Measurements from ENCODE around the gene MTG2. TPM values are rescaled to one million over a fixed set of nuclear protein-coding genes. Genes with fewer than 3 reads are reported as not detected.

The MTG2 gene
- total RNA-seq, 1 donor from 2014 or later, result 31.5 TPM

DNA sequence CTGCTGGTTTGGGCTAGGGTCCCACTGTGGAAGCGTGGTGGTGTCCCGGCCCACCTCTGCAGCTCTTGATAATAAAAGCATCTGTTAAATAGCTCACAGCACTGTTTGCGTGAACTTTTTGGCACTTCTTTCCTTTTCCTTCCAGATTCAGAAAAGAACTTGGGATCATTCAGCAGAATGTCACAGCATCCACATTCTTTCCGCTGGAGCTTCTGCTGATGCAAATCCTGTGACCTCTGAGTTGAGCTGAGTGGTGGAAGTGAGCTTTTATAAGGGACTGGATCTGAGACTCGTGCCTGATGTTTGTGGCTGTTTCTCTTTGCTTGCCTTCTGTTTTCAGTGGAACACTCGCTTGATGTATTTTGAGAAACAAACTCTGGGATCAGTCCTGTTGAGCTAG is 59.3 kb downstream of the MTG2 start:
- no peaks in the 10 kb centered on the region for H3K9me3 Mint-ChIP-seq (ENCODE audit: unreplicated experiment)
- FAIRE-seq, result no peak
- Histone ChIP-seq H2AFZ (ENCODE audit: low read depth, low read length) (no peak overlapping the region), H3K4me1 (ENCODE audit: insufficient read depth, low read length) (peaks cover 9% of the 10 kb centered on the region), H4K20me1 (ENCODE audit: insufficient read depth, low read length) (peaks cover 80% of the 10 kb centered on the region), H3K9ac (ENCODE audit: low read length) (no peak overlapping the region), H3K36me3 (ENCODE audit: insufficient read depth, low read length) (no peaks in the 10 kb centered on the region), H3K4me3 (ENCODE audit: insufficient read depth, low read depth, low read length) (no peak overlapping the region), H3K4me2 (ENCODE audit: low read length) (no peak overlapping the region), H3K9me3 (ENCODE audit: insufficient read depth, low read depth, low read length) (no peaks in the 10 kb centered on the region), H3K27ac (ENCODE audit: low read depth, low read length) (no peak overlapping the region), H3K27me3 (ENCODE audit: insufficient read depth, low read length) (no peaks in the 10 kb centered on the region), H3K79me2 (ENCODE audit: insufficient read depth, low read length) (peaks cover 81% of the 10 kb centered on the region)
- peak overlapping the region; percentile 53 for H3K27ac Mint-ChIP-seq (ENCODE audit: unreplicated experiment)
- no peak for DNase-seq (ENCODE audit: low read depth)
- H3K36me3 Mint-ChIP-seq (ENCODE audit: low read depth, unreplicated experiment), result peaks cover 16% of the 10 kb centered on the region
- peaks cover 8% of the 10 kb centered on the region for H3K4me1 Mint-ChIP-seq (ENCODE audit: low read depth, unreplicated experiment)
- H3K27me3 Mint-ChIP-seq (ENCODE audit: low read depth, unreplicated experiment), result no peaks in the 10 kb centered on the region
- TF ChIP-seq, protein P1, sequence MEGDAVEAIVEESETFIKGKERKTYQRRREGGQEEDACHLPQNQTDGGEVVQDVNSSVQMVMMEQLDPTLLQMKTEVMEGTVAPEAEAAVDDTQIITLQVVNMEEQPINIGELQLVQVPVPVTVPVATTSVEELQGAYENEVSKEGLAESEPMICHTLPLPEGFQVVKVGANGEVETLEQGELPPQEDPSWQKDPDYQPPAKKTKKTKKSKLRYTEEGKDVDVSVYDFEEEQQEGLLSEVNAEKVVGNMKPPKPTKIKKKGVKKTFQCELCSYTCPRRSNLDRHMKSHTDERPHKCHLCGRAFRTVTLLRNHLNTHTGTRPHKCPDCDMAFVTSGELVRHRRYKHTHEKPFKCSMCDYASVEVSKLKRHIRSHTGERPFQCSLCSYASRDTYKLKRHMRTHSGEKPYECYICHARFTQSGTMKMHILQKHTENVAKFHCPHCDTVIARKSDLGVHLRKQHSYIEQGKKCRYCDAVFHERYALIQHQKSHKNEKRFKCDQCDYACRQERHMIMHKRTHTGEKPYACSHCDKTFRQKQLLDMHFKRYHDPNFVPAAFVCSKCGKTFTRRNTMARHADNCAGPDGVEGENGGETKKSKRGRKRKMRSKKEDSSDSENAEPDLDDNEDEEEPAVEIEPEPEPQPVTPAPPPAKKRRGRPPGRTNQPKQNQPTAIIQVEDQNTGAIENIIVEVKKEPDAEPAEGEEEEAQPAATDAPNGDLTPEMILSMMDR (IDR thresholded peaks at IDR 0.05; ENCODE audit: insufficient read depth, low read depth, low read length), result no peak
- no peak for TF ChIP-seq EZH2 (IDR thresholded peaks at IDR 0.05; ENCODE audit: insufficient read depth, low read length)
- no peak overlapping the region for H3K4me3 Mint-ChIP-seq (ENCODE audit: unreplicated experiment)

DNA sequence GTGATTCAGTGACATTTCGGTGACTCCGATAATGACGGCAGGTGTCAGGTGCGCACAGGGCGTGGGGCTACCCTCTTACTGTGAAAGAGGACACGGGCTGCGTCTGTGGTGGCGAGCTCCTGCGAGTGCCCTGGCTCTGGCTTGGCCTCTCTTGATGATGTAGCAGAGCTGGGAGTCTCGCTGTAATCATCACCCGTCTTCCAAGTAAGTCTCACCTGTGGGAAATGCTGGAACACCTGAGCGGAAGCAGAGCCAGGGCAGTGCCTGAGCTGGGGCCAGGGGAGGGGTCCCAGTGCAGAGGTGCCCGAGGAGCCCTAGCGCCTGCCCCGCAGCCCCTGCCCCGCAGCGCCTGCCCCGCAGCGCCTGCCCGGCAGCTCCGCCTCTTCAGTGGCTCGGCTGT is 60.3 kb downstream of the MTG2 start:
- Mint-ChIP-seq H3K4me3 (ENCODE audit: unreplicated experiment) (peak overlapping the region; percentile 69), H3K4me1 (ENCODE audit: low read depth, unreplicated experiment) (peaks cover 8% of the 10 kb centered on the region), H3K27me3 (ENCODE audit: low read depth, unreplicated experiment) (no peaks in the 10 kb centered on the region), H3K27ac (ENCODE audit: unreplicated experiment) (no peak overlapping the region), H3K9me3 (ENCODE audit: unreplicated experiment) (no peaks in the 10 kb centered on the region), H3K36me3 (ENCODE audit: low read depth, unreplicated experiment) (peaks cover 16% of the 10 kb centered on the region)
- DNase-seq (ENCODE audit: low read depth) (no peak), FAIRE-seq (no peak)
- Histone ChIP-seq H3K9me3 (ENCODE audit: insufficient read depth, low read depth, low read length) (no peaks in the 10 kb centered on the region), H3K27me3 (ENCODE audit: insufficient read depth, low read length) (no peaks in the 10 kb centered on the region), H3K4me2 (ENCODE audit: low read length) (no peak overlapping the region), H3K27ac (ENCODE audit: low read depth, low read length) (no peak overlapping the region), H3K9ac (ENCODE audit: low read length) (no peak overlapping the region), H3K79me2 (ENCODE audit: insufficient read depth, low read length) (peaks cover 85% of the 10 kb centered on the region), H4K20me1 (ENCODE audit: insufficient read depth, low read length) (peaks cover 89% of the 10 kb centered on the region), H3K4me1 (ENCODE audit: insufficient read depth, low read length) (peaks cover 9% of the 10 kb centered on the region), H3K4me3 (ENCODE audit: insufficient read depth, low read depth, low read length) (no peak overlapping the region), H3K36me3 (ENCODE audit: insufficient read depth, low read length) (no peaks in the 10 kb centered on the region), H2AFZ (ENCODE audit: low read depth, low read length) (no peak overlapping the region)
- TF ChIP-seq, protein P1 (IDR thresholded peaks at IDR 0.05; ENCODE audit: insufficient read depth, low read depth, low read length), result no peak
- TF ChIP-seq EZH2 (IDR thresholded peaks at IDR 0.05; ENCODE audit: insufficient read depth, low read length), result no peak

DNA sequence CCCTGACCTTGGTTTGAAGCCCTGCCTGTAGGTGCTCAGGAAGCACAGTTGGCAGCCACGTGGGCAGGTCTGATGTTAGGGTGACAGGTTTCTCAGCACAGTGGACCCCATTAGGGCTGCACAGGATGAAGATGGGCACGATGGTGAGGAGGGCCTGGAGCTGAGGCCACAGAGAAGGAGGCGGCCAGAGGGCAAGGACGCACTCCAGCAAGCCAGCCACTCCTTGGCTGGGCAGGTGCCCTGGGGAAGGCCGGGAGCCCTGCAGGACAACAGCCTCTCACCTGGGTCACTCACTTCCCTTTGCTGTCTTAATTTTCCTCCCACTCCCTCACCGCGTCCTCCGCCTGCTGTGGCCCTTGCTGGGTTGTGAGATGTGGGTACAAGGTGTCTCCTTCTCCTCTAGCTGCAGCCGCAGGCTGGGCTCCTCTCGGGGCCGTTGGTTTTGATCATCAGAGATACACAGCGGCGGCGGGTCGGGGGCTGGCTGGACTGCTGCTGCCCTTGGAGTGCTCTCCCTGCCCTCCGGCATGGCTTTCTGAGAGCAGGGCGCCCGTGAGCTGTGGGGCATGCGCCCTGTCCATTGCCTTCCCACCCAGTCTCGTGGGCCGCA is 61.2 kb downstream of the MTG2 start:
- H3K4me1 ChIP-seq (ENCODE audit: insufficient read depth, low read length), result peaks cover 7% of the 10 kb centered on the region
- TF ChIP-seq, protein P1 (IDR thresholded peaks at IDR 0.05; ENCODE audit: insufficient read depth, low read depth, low read length), result no peak
- no peak for TF ChIP-seq EZH2 (IDR thresholded peaks at IDR 0.05; ENCODE audit: insufficient read depth, low read length)
- Mint-ChIP-seq H3K9me3 (ENCODE audit: unreplicated experiment) (no peaks in the 10 kb centered on the region), H3K4me1 (ENCODE audit: low read depth, unreplicated experiment) (peaks cover 8% of the 10 kb centered on the region), H3K36me3 (ENCODE audit: low read depth, unreplicated experiment) (peaks cover 16% of the 10 kb centered on the region), H3K4me3 (ENCODE audit: unreplicated experiment) (no peak overlapping the region), H3K27me3 (ENCODE audit: low read depth, unreplicated experiment) (no peaks in the 10 kb centered on the region), H3K27ac (ENCODE audit: unreplicated experiment) (no peak overlapping the region)
- no peak overlapping the region for H3K4me3 ChIP-seq (ENCODE audit: insufficient read depth, low read depth, low read length)
- H4K20me1 ChIP-seq (ENCODE audit: insufficient read depth, low read length), result peaks cover 97% of the 10 kb centered on the region
- H3K27me3 ChIP-seq (ENCODE audit: insufficient read depth, low read length), result no peaks in the 10 kb centered on the region
- no peak overlapping the region for H3K27ac ChIP-seq (ENCODE audit: low read depth, low read length)
- peaks cover 91% of the 10 kb centered on the region for H3K79me2 ChIP-seq (ENCODE audit: insufficient read depth, low read length)
- DNase-seq (ENCODE audit: low read depth), result no peak
- H3K36me3 ChIP-seq (ENCODE audit: insufficient read depth, low read length), result no peaks in the 10 kb centered on the region
- no peak overlapping the region for H3K9ac ChIP-seq (ENCODE audit: low read length)
- no peak overlapping the region for H3K4me2 ChIP-seq (ENCODE audit: low read length)
- no peak for FAIRE-seq
- no peaks in the 10 kb centered on the region for H3K9me3 ChIP-seq (ENCODE audit: insufficient read depth, low read depth, low read length)
- no peak overlapping the region for H2AFZ ChIP-seq (ENCODE audit: low read depth, low read length)

Measured in astrocyte (in vitro differentiated cells and primary cell).